Measurements from ENCODE around the gene BCL2.

Gene BCL2

DNA sequence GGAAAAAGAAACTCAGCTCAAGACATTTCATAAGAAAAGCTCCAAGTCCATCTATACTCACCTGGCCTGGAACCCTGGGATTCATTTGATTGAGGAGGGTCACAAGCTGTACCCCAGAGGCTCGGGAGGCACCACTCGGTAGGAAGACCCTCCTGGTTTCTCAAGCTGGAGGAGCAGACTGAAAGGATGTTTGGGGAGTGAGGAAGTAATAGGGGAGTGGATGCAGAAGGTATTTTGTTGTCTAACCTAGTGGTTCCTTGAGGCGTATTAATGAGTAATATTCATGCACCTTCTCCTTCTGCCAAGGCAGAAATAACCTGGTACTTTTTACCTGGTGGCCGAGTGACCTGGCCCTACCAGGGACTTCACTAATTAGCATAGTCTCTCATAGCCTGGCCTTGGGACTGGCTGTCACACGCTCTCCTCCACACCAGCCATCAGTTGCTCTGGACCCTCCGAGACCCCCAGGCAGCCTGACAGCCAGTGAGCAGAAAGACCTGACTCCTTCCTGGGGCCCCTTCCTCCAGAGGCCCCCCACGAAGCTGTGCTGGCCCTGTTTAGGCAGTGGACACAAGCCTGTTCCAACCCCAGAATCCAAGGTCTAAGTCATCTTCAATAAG is 161.4 kb downstream of the BCL2 start:
- DNase-seq (ENCODE audit: low spot score), result no peak
- TF ChIP-seq, protein P1, sequence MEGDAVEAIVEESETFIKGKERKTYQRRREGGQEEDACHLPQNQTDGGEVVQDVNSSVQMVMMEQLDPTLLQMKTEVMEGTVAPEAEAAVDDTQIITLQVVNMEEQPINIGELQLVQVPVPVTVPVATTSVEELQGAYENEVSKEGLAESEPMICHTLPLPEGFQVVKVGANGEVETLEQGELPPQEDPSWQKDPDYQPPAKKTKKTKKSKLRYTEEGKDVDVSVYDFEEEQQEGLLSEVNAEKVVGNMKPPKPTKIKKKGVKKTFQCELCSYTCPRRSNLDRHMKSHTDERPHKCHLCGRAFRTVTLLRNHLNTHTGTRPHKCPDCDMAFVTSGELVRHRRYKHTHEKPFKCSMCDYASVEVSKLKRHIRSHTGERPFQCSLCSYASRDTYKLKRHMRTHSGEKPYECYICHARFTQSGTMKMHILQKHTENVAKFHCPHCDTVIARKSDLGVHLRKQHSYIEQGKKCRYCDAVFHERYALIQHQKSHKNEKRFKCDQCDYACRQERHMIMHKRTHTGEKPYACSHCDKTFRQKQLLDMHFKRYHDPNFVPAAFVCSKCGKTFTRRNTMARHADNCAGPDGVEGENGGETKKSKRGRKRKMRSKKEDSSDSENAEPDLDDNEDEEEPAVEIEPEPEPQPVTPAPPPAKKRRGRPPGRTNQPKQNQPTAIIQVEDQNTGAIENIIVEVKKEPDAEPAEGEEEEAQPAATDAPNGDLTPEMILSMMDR (IDR thresholded peaks at IDR 0.05; ENCODE audit: borderline replicate concordance, control extremely low read depth, extremely low read depth, insufficient read depth, missing control alignments), result no peak
- in situ Hi-C loops (cut with MboI; ENCODE audit: low sequenced_read_pairs, unreplicated experiment), result loop anchor here (5.0 kb wide), 1 partner anchor 159 kb away; the partner anchor contains the start of gene BCL2

- TF ChIP-seq, protein P1 (IDR thresholded peaks at IDR 0.05; ENCODE audit: borderline replicate concordance, control extremely low read depth, extremely low read depth, insufficient read depth, missing control alignments), result no peak
- DNase-seq (ENCODE audit: low spot score), result no peak
- in situ Hi-C loops (cut with MboI; ENCODE audit: low sequenced_read_pairs, unreplicated experiment), result loop anchor here (5.0 kb wide), 1 partner anchor 160 kb away; the partner anchor contains the start of gene BCL2
Measured at GRCh38 chr18:63157293-63158011, 162.1 kb downstream of the BCL2 start.

GRCh38 chr18:63155910-63156773 is 163.4 kb downstream of the BCL2 start:
- no peak for DNase-seq (ENCODE audit: low spot score)
- TF ChIP-seq, protein P1 (IDR thresholded peaks at IDR 0.05; ENCODE audit: borderline replicate concordance, control extremely low read depth, extremely low read depth, insufficient read depth, missing control alignments), result no peak
- in situ Hi-C loops (cut with MboI; ENCODE audit: low sequenced_read_pairs, unreplicated experiment), result loop anchor here (5.0 kb wide), 1 partner anchor 161 kb away; the partner anchor contains the start of gene BCL2

DNA sequence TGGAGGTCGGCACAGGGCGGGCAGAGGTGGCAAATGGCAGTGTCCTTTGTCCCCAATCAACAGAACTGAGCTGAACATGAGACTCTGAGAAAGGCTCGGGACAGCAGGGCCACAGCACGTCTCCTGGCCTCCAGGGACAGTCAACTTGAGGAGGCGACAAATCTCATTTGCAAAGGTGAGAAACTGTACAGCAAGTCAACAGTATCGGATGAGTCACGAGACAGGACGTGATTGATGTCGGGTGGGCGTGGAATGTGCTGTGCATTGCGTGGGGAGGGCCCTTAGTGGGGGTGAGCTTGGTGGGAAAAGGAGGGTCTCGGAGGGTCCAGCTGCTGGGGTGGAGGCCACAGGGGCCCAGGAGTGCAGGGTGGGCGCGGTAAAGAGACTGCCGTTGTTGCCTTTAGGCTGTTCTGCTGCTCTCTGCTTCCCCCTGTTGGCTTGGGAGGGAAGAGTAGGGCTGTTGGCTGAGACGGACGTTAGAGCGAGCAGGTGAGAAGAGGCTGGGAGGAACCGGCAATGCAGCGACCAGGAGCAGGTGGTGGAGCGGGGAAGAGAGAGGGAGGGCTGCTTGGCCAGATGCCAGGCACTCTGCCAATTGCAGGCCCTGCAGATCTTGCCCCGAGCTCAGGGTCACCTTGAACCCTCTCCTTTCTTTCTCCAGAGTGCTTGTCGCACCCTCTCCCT is 164.3 kb downstream of the BCL2 start:
- TF ChIP-seq, protein P1 (IDR thresholded peaks at IDR 0.05; ENCODE audit: borderline replicate concordance, control extremely low read depth, extremely low read depth, insufficient read depth, missing control alignments), result peak; percentile 86
- in situ Hi-C loops (cut with MboI; ENCODE audit: low sequenced_read_pairs, unreplicated experiment), result loop anchor here (5.0 kb wide), 1 partner anchor 162 kb away; the partner anchor contains the start of gene BCL2
- DNase-seq (ENCODE audit: low spot score), result peak; percentile 68

DNA sequence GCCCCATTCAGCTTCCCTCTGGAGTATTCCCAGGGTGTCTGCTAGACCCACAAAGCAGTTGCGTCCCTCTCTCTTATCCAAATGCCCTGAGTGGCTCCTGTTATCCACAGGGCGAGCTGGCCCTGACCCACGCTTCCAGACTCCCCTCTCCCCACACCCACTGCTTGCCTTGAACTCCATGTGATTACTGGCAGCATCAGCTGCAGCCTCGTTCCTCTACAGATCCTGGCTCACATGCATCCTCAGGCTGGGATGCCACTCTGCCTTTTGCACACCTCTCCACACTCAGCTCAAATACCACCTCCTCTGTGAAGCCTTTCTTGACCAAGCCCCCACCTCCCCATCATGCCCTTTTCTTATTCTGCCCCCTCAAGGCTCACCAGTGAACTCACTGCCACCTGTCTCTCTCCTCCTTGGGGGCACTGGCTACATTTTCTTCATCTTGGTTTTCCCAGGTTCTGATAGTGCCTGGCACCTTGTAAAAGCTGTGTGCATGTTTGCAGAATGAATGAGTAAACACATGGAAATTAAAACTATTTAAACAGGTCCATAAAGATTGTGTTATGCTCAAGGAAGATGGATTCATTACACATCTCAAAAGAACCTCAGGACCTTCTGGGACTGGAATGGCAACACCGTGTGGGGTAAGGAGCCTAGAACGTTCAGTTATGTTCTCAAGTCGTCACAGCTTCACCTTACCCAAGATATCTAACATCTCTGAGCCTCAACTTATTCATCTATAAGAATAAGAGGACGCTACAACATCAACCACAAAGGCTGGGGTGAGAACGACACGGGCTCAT is 165.0 kb downstream of the BCL2 start:
- in situ Hi-C loops (cut with MboI; ENCODE audit: low sequenced_read_pairs, unreplicated experiment), result loop anchor here (5.0 kb wide), 1 partner anchor 163 kb away; the partner anchor contains the start of gene BCL2
- TF ChIP-seq, protein P1 (IDR thresholded peaks at IDR 0.05; ENCODE audit: borderline replicate concordance, control extremely low read depth, extremely low read depth, insufficient read depth, missing control alignments), result no peak
- DNase-seq (ENCODE audit: low spot score), result no peak
